Activated T-cell treated with anti-CD3 and anti-CD28 coated beads, Interleukin-2, amount 50 U/mL, for 24 hours (primary cell): ENCODE results near the gene DAPK2.

Source experiments
- DNase-seq: peaks from one replicate; pipeline ENCODE4 v3.0.0-alpha.2; 2020
- H3K27ac Mint-ChIP-seq: 2 replicates; pipeline ENCODE4 v1.8.0; 2020; ENCODE audit warnings: mild to moderate bottlenecking, mixed read lengths
- H3K27me3 Mint-ChIP-seq: 2 replicates; pipeline ENCODE4 v1.8.0; 2020; ENCODE audit warnings: mixed read lengths
- H3K36me3 Mint-ChIP-seq: 2 replicates; pipeline ENCODE4 v1.8.0; 2020; ENCODE audit warnings: low read depth, mixed read lengths
- H3K4me1 Mint-ChIP-seq: 2 replicates; pipeline ENCODE4 v1.8.0; 2020; ENCODE audit warnings: low read depth, mixed read lengths
- H3K4me3 Mint-ChIP-seq: 2 replicates; pipeline ENCODE4 v1.8.0; 2020; ENCODE audit warnings: mild to moderate bottlenecking, moderate library complexity, mixed read lengths
- H3K9me3 Mint-ChIP-seq: 2 replicates; pipeline ENCODE4 v1.8.0; 2020; ENCODE audit warnings: mixed read lengths

DAPK2 gene

GRCh38 chr15:64045101-64045435, 1.2 kb downstream of the DAPK2 start:
- H3K27ac Mint-ChIP-seq: no peak overlapping the region
- no peak for DNase-seq
- H3K9me3 Mint-ChIP-seq: no peaks in the 10 kb centered on the region
- H3K4me1 Mint-ChIP-seq: peaks cover 6% of the 10 kb centered on the region
- no peak overlapping the region for H3K4me3 Mint-ChIP-seq
- H3K36me3 Mint-ChIP-seq: no peaks in the 10 kb centered on the region
- peaks cover 32% of the 10 kb centered on the region for H3K27me3 Mint-ChIP-seq

DNA sequence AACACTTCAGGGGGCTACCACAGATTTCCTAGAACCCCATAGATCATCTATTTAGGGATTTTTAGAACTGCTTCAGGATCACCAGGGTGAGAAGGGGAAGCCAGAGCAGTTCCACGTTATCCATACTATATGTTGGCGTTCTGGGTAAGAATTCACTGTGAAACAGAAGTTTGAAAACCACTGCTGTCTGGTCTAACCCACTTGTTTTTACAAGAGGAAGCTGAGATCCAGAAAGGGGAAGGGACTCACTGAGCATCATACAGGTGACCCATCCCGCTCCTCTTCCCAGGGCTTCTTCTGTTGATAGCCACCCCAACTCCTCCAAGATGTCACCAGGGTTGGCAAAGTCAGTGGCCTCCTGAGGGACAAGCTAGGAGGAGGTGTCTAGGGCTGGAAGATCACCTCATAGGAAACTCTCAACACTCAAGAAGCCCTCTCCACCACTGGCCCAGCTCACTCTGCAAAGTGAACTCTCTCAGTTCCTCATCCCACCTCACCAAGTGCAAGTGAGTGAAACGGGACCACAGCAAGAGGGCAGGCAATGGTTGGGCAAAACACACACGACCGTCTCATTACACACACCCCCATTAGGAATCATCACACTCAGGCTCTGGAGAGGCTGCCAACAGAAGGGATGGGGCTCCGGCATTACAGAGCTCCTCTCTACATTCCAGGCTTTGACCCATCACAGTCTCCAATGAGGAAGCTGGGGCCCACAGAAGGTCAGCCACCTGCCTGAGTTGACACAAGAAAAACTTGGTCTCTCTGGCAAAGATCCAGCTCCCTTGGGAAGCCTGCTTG, 1.8 kb downstream of the DAPK2 start:
- DNase-seq: no peak
- Mint-ChIP-seq H3K4me1 (peaks cover 6% of the 10 kb centered on the region), H3K27ac (no peak overlapping the region), H3K36me3 (no peaks in the 10 kb centered on the region), H3K9me3 (no peaks in the 10 kb centered on the region), H3K27me3 (peaks cover 32% of the 10 kb centered on the region), H3K4me3 (no peak overlapping the region)

DNA sequence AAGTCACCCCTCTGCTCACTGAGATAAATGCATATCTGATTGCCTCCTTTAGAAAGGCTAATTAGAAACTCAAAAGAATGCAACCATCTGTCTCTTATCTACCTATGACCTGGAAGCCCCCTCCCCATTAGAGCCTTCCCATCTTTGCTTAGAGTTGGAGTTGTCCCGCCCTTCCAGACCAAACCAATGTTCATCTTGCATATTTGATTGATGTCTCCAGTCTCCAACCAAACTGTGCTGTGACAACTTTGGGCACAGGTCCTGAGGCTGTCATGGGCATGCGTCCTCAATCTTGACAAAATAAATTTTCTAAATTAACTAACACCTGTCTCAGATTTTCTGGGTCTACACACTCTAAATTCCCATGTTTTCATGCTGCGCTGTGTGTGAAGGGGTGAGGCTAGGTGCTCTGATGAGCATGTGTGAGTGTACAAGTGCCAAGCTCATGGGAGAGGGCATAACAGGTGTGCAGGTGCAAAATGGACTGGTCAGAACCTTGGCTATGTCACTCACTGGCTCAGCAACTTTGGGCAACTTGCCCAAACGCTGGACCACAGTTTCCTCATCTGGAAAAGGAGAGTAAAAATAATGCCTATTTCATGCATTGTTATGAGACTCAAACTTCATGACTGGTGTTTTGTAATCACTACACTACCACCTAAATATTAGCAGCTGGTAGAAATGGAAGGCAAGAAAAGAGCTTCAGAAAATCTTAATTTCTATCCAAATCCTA, 7.2 kb downstream of the DAPK2 start:
- DNase-seq: no peak
- Mint-ChIP-seq H3K9me3 (no peaks in the 10 kb centered on the region), H3K36me3 (no peaks in the 10 kb centered on the region), H3K4me3 (no peak overlapping the region), H3K27ac (no peak overlapping the region), H3K27me3 (no peaks in the 10 kb centered on the region), H3K4me1 (no peaks in the 10 kb centered on the region)

- Mint-ChIP-seq H3K27ac (no peak overlapping the region), H3K4me3 (no peak overlapping the region)
These were observed 8.3 kb downstream of the DAPK2 start for GRCh38 chr15:64037966-64038365.

DNA sequence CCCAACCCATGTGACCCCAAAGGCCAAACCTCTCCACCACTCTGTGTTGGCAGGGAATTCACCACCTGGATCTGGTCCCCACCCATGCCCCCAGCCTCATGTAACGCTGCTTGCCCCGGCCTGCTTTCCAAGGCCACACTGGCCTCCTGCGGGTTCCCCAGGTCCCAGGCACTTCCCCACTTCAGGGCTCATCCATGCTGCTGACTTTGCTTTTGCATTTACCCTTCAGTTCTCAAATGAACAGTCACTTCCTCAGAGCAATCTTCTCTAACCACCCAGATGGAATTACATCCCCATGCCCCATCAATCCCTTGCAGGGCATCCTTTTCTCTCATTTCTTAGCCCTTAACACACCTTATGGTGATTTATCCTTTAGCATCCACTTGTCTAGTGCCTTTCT, 9.2 kb downstream of the DAPK2 start:
- no peak for DNase-seq
- H3K4me3 Mint-ChIP-seq: no peak overlapping the region
- peaks cover 3% of the 10 kb centered on the region for H3K4me1 Mint-ChIP-seq
- no peaks in the 10 kb centered on the region for H3K27me3 Mint-ChIP-seq
- H3K9me3 Mint-ChIP-seq: no peaks in the 10 kb centered on the region
- no peaks in the 10 kb centered on the region for H3K36me3 Mint-ChIP-seq
- H3K27ac Mint-ChIP-seq: no peak overlapping the region

More at GRCh38 chr15:64037966-64038365, 8.3 kb downstream of the DAPK2 start:
- no peak for DNase-seq
- H3K36me3 Mint-ChIP-seq: no peaks in the 10 kb centered on the region
- H3K4me1 Mint-ChIP-seq: no peaks in the 10 kb centered on the region
- no peaks in the 10 kb centered on the region for H3K9me3 Mint-ChIP-seq
- no peaks in the 10 kb centered on the region for H3K27me3 Mint-ChIP-seq

DNA sequence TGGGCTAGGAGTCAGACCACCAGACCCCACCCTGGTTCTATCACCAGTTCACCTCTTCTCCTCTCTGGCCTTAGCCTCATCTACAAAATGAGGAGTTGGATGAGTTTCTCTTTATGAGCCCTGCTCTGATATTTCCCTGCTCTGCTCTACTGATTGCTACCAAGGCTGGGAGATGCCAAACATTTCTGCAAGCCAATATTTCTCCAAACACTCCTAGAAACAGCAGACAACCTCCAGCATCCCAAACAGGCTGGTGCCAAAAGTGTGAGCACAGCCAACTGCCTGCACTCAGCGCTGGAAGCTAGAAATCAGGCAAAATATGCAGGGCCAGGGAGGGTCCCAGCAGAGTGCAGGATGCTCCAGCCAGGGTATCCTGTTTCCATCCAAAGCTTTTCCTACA, 10.8 kb downstream of the DAPK2 start:
- Mint-ChIP-seq H3K9me3 (no peaks in the 10 kb centered on the region), H3K4me1 (peaks cover 8% of the 10 kb centered on the region), H3K27ac (no peak overlapping the region), H3K36me3 (no peaks in the 10 kb centered on the region), H3K27me3 (no peaks in the 10 kb centered on the region), H3K4me3 (no peak overlapping the region)
- DNase-seq: no peak

DNA sequence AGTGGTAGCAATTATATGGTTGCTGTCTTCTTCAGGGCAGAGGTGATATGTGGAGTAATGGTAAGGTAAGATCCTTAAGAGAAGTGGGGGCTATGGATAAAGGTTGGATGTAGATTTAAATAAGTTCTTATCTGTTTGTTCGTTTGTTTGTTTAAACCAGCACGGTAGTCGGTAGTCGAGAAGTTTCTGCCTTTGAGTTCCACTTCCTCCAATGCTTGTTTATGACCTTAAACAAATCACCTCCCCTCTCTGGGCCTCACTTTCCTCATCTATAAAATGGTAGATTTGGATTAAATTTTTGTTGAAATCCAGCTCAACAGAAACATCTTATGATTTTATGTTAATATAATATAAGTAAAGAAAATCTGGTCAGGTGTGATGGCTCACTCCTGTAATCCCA, 11.8 kb downstream of the DAPK2 start:
- no peak overlapping the region for H3K4me3 Mint-ChIP-seq
- H3K27ac Mint-ChIP-seq: no peak overlapping the region

GRCh38 chr15:64032329-64032728, 14.0 kb downstream of the DAPK2 start:
- Mint-ChIP-seq H3K9me3 (no peaks in the 10 kb centered on the region), H3K27ac (peak overlapping the region; percentile 30), H3K4me3 (no peak overlapping the region), H3K4me1 (peaks cover 32% of the 10 kb centered on the region), H3K27me3 (no peaks in the 10 kb centered on the region), H3K36me3 (no peaks in the 10 kb centered on the region)
- DNase-seq: no peak

More for the DNA sequence above, 11.8 kb downstream of the DAPK2 start:
- Mint-ChIP-seq H3K4me1 (peaks cover 16% of the 10 kb centered on the region), H3K9me3 (no peaks in the 10 kb centered on the region), H3K36me3 (no peaks in the 10 kb centered on the region), H3K27me3 (no peaks in the 10 kb centered on the region)
- no peak for DNase-seq

- Mint-ChIP-seq H3K4me3 (no peak overlapping the region), H3K27me3 (no peaks in the 10 kb centered on the region), H3K9me3 (no peaks in the 10 kb centered on the region), H3K27ac (no peak overlapping the region), H3K4me1 (peaks cover 32% of the 10 kb centered on the region), H3K36me3 (no peaks in the 10 kb centered on the region)
- no peak for DNase-seq
These were observed 16.2 kb downstream of the DAPK2 start for GRCh38 chr15:64030123-64030522.

DNA sequence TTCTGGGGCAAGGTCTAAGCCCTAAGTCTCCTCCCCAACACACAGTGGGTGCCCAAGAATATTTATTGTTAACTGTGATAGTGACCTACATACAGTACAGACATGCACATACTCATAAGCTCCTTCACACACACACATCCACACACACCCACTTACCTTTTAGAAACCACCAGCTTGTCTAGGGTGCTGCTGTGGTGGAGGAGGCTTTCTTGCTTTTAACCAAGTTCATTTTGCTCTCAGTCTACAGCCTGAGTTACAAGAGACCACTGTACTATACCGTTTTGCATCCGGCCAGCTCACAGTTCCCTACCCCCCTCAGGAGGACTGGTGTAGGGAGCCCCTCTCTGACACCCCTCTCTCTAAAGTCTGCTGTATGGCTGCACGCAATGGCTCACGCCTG, 16.7 kb downstream of the DAPK2 start:
- Mint-ChIP-seq H3K9me3 (no peaks in the 10 kb centered on the region), H3K36me3 (no peaks in the 10 kb centered on the region), H3K27me3 (no peaks in the 10 kb centered on the region), H3K4me1 (peaks cover 32% of the 10 kb centered on the region), H3K27ac (no peak overlapping the region), H3K4me3 (no peak overlapping the region)
- no peak for DNase-seq

DNA sequence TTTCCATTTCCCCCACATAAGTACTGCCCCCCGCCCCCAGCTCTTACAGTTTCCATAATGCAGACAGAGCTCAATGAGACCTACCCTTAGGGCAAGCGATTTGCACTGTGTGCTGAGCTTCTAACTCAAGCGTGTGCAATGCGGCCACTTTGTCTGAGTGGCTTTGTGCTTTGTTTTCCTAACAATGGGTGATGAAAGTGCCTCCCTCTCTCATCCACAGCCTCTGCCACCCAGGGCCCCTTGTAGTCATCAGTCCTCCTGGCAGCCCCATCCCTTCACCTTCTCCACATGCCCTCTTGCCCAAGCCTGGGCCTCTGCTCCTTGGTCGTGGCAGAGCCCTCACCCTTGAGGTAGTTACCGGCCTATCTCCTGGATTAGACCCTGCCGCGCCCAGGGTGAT, 17.2 kb downstream of the DAPK2 start:
- Mint-ChIP-seq H3K4me1 (peaks cover 32% of the 10 kb centered on the region), H3K27me3 (no peaks in the 10 kb centered on the region), H3K27ac (no peak overlapping the region), H3K4me3 (no peak overlapping the region), H3K9me3 (no peaks in the 10 kb centered on the region), H3K36me3 (no peaks in the 10 kb centered on the region)
- DNase-seq: no peak

GRCh38 chr15:64026591-64026990, 19.7 kb downstream of the DAPK2 start:
- Mint-ChIP-seq H3K36me3 (no peaks in the 10 kb centered on the region), H3K4me1 (peaks cover 24% of the 10 kb centered on the region), H3K27ac (no peak overlapping the region), H3K27me3 (no peaks in the 10 kb centered on the region), H3K4me3 (no peak overlapping the region), H3K9me3 (no peaks in the 10 kb centered on the region)
- DNase-seq: no peak

DNA sequence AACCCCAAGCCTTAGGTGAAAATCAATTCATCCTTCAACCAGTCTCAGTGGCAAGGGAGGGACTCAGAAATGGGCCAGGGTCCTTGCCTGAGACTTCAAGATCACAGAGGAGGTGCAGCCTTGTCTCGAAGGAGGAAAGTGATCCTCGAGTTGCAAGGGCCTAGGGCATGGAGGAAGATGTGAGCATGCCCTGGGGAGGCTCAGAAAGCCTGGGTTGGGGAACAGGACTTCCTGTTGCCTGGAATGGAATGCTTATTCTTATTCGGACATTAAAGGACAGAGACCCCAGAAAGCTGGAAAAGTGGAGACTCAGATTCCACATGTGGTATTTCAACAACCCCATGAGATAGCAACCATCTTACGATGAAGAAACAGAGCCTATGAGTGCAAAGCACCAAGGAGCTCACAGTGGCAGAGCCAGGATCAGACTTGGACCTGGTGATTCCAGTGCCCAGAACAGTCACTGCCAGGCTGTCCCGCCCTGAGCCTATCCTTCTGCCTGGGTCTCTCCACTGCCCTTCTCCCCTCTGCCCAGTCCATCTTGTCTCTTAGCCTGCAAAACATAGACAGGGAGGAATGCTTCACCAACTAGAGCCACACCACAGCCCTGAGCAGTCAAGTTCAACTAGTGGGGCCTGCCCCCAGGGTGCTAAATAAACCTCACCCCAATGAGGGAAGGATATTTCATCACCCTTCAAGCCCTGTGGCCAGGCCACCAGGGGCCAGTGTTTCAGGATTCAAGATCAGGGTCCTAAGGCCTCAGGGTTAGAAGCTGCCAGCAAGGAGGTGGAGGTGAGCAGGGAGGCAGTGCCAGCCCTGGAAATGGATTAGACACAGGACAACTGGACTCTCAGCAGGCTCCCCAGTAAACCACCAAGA, 21.9 kb downstream of the DAPK2 start:
- Mint-ChIP-seq H3K9me3 (no peaks in the 10 kb centered on the region), H3K27ac (no peak overlapping the region), H3K4me1 (peaks cover 16% of the 10 kb centered on the region), H3K27me3 (no peaks in the 10 kb centered on the region), H3K36me3 (no peaks in the 10 kb centered on the region), H3K4me3 (no peak overlapping the region)
- DNase-seq: no peak

GRCh38 chr15:64023220-64023619, 23.1 kb downstream of the DAPK2 start:
- DNase-seq: no peak
- no peak overlapping the region for H3K4me3 Mint-ChIP-seq
- no peaks in the 10 kb centered on the region for H3K9me3 Mint-ChIP-seq
- H3K4me1 Mint-ChIP-seq: peaks cover 5% of the 10 kb centered on the region
- H3K36me3 Mint-ChIP-seq: no peaks in the 10 kb centered on the region
- H3K27me3 Mint-ChIP-seq: no peaks in the 10 kb centered on the region
- no peak overlapping the region for H3K27ac Mint-ChIP-seq

DNA sequence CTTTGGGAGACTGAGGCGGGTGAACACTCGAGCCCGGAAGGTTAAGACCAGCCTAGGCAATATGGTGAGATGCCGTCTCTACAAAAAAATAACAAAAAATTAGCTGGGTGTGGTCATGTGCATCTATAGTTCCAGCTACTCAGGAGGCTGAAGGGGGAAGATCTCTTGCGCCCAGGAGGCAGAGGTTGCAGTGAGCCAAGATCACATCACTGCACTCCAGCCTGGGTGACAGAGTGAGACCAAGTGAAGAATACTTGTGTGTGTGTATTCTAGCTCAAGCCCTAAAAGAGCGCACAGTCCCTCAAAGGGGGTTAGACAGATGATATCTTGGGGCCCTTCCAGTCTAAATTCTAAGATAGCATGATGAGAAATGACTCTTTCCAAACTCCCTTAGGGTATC, 23.7 kb downstream of the DAPK2 start:
- Mint-ChIP-seq H3K36me3 (no peaks in the 10 kb centered on the region), H3K9me3 (no peaks in the 10 kb centered on the region), H3K4me1 (peaks cover 3% of the 10 kb centered on the region), H3K27ac (no peak overlapping the region), H3K4me3 (no peak overlapping the region), H3K27me3 (no peaks in the 10 kb centered on the region)
- no peak for DNase-seq
